Ishikawa (cell line): ENCODE data around the gene DSEL.
A peak's percentile ranks its signal among the peaks of the same experiment; 100 is the strongest.

Source experiments
- CEBPB ChIP-seq: IDR thresholded peaks from 2 replicates; pipeline ENCODE4 v1.6.1; 2012
- CREB1 ChIP-seq: IDR thresholded peaks from 2 replicates; pipeline ENCODE4 v1.6.1; 2012; ENCODE audit warnings: low read depth
- EGR1 ChIP-seq: IDR thresholded peaks from 2 replicates; pipeline ENCODE4 v1.6.1; 2012
- EP300 ChIP-seq: IDR thresholded peaks from 2 replicates; pipeline ENCODE4 v1.6.1; 2012; ENCODE audit warnings: borderline replicate concordance
- FOXM1 ChIP-seq: IDR thresholded peaks from 2 replicates; pipeline ENCODE4 v1.6.1; 2012; ENCODE audit warnings: low read depth, borderline replicate concordance
- MAX ChIP-seq: IDR thresholded peaks from 2 replicates; pipeline ENCODE4 v1.6.1; 2012
- NFIC ChIP-seq: IDR thresholded peaks from 2 replicates; pipeline ENCODE4 v1.6.1; 2012
- RAD21 ChIP-seq: IDR thresholded peaks from 2 replicates; pipeline ENCODE4 v1.6.1; 2012; ENCODE audit warnings: low read depth
- REST ChIP-seq: IDR thresholded peaks from 2 replicates; pipeline ENCODE4 v1.6.1; 2012; ENCODE audit warnings: low read depth, mild to moderate bottlenecking
- TAF1 ChIP-seq: IDR thresholded peaks from 2 replicates; pipeline ENCODE4 v1.6.1; 2012; ENCODE audit warnings: low read depth, mild to moderate bottlenecking
- TCF12 ChIP-seq: IDR thresholded peaks from 2 replicates; pipeline ENCODE4 v1.6.1; 2012; ENCODE audit warnings: low read depth
- TEAD4 ChIP-seq: IDR thresholded peaks from 2 replicates; pipeline ENCODE4 v1.6.1; 2012
- USF1 ChIP-seq: IDR thresholded peaks from 2 replicates; pipeline ENCODE4 v1.6.1; 2012
- YY1 ChIP-seq: IDR thresholded peaks from 2 replicates; pipeline ENCODE4 v1.6.1; 2012; ENCODE audit warnings: low read depth
- ZBTB7A ChIP-seq: IDR thresholded peaks from 2 replicates; pipeline ENCODE4 v1.6.1; 2012; ENCODE audit warnings: low read depth

Gene DSEL

GRCh38 chr18:67504739-67505138 lies 11.8 kb downstream of the DSEL start:
- no peak for TF ChIP-seq REST
- TF ChIP-seq CEBPB = no peak
- TF ChIP-seq EGR1 = no peak
- TF ChIP-seq EP300 = no peak
- TF ChIP-seq YY1 = no peak
- TF ChIP-seq TAF1 = no peak
- no peak for TF ChIP-seq USF1
- TF ChIP-seq CREB1 = no peak
- TF ChIP-seq MAX = no peak
- TF ChIP-seq NFIC = no peak

- TF ChIP-seq NFIC (peak; percentile 54; the same call in 1 of the 2 replicates), EGR1 (peak; percentile 45; the same call in 1 of the 2 replicates), CEBPB (no peak)
Measured at GRCh38 chr18:67500522-67501205, 15.9 kb downstream of the DSEL start.

GRCh38 chr18:67496469-67496868 lies 20.1 kb downstream of the DSEL start:
- TF ChIP-seq ZBTB7A (no peak), EP300 (no peak), REST (no peak), TAF1 (no peak), MAX (no peak), FOXM1 (no peak), USF1 (no peak), EGR1 (no peak), CREB1 (no peak), CEBPB (no peak), TCF12 (no peak), RAD21 (no peak), NFIC (no peak), TEAD4 (no peak), YY1 (no peak)

- no peak for TF ChIP-seq TEAD4
- TF ChIP-seq CREB1 = no peak
- no peak for TF ChIP-seq RAD21
- TF ChIP-seq EGR1 = no peak
- TF ChIP-seq MAX = no peak
- no peak for TF ChIP-seq CEBPB
- no peak for TF ChIP-seq FOXM1
- TF ChIP-seq USF1 = no peak
- no peak for TF ChIP-seq REST
- TF ChIP-seq EP300 = no peak
- TF ChIP-seq TAF1 = no peak
- no peak for TF ChIP-seq YY1
- no peak for TF ChIP-seq TCF12
- no peak for TF ChIP-seq NFIC
- TF ChIP-seq ZBTB7A = no peak
Measured at GRCh38 chr18:67486534-67486933, 30.0 kb downstream of the DSEL start.
